HEK293T (cell line): Measurements from ENCODE around the gene SRGAP1.

Experiments used
- ARNT ChIP-seq: fragments of 450-650 bp; IDR thresholded peaks from 2 replicates; pipeline ENCODE4 v1.6.1; 2017; ENCODE audit warnings: mild to moderate bottlenecking
- BHLHE40 ChIP-seq: fragments of 450-650 bp; IDR thresholded peaks from 2 replicates; pipeline ENCODE4 v1.6.1; 2016; ENCODE audit warnings: mild to moderate bottlenecking, moderate library complexity, borderline replicate concordance
- CTBP1 ChIP-seq: fragments of 450-650 bp; IDR thresholded peaks from 2 replicates; pipeline ENCODE4 v1.6.1; 2016; ENCODE audit warnings: borderline replicate concordance
- ELF4 ChIP-seq: fragments of 450-650 bp; IDR thresholded peaks from 2 replicates; pipeline ENCODE4 v1.6.1; 2017; ENCODE audit warnings: antibody characterized with exemption
- FOXA1 ChIP-seq: fragments of 450-650 bp; IDR thresholded peaks from 2 replicates; pipeline ENCODE4 v1.6.1; 2016; ENCODE audit warnings: mild to moderate bottlenecking
- FOXK2 ChIP-seq: fragments of 450-650 bp; IDR thresholded peaks from 2 replicates; pipeline ENCODE4 v1.6.1; 2016; ENCODE audit warnings: mild to moderate bottlenecking
- FOXM1 ChIP-seq: fragments of 450-650 bp; IDR thresholded peaks from 2 replicates; pipeline ENCODE4 v1.6.1; 2017; ENCODE audit warnings: mild to moderate bottlenecking, borderline replicate concordance
- HDGF ChIP-seq: fragments of 450-650 bp; IDR thresholded peaks from 2 replicates; pipeline ENCODE4 v1.6.1; 2017; ENCODE audit warnings: antibody characterized with exemption, borderline replicate concordance
- LEF1 ChIP-seq: fragments of 450-650 bp; IDR thresholded peaks from 2 replicates; pipeline ENCODE4 v1.6.1; 2017; ENCODE audit warnings: mild to moderate bottlenecking, borderline replicate concordance
- NFRKB ChIP-seq: fragments of 450-650 bp; IDR thresholded peaks from 2 replicates; pipeline ENCODE4 v1.6.1; 2016; ENCODE audit warnings: mild to moderate bottlenecking, moderate library complexity
- SP1 ChIP-seq: fragments of 450-650 bp; IDR thresholded peaks from 2 replicates; pipeline ENCODE4 v1.6.1; 2017
- SUZ12 ChIP-seq: fragments of 450-650 bp; IDR thresholded peaks from 2 replicates; pipeline ENCODE4 v1.6.1; 2016; ENCODE audit warnings: mild to moderate bottlenecking
- TARDBP ChIP-seq: fragments of 450-650 bp; IDR thresholded peaks from 2 replicates; pipeline ENCODE4 v1.6.1; 2016
- ZNF384 ChIP-seq: fragments of 450-650 bp; IDR thresholded peaks from 2 replicates; pipeline ENCODE4 v1.6.1; 2016

DNA sequence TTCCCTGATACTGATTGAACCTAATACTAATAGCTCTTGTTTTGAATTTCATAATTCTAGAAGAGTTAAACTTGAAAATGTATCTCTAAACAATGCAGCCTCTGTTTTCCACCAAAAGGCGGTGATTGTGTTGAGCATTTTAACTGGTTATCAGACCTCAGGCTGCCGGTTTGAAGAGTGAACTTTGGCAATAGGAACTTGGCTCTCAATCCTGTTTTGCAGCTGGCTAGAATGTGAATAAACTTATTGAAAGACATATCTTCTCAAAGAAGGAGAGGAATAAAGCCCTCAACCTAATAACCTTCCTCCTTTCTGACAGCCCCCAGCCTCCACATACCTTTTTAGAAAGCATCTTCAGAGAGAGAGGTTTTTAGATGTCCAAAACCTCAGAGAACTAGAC lies 105.4 kb downstream of the SRGAP1 start:
- TF ChIP-seq FOXM1 (no peak), ZNF384 (no peak), FOXA1 (no peak), TARDBP (no peak), SP1 (no peak), FOXK2 (no peak), BHLHE40 (no peak), HDGF (no peak), LEF1 (no peak), ELF4 (no peak), NFRKB (no peak), SUZ12 (no peak), ARNT (no peak), CTBP1 (no peak)
